IPS DF 4.7 (cell line): Measurements from ENCODE around the gene CIB4.

Experiments used
- DNase-seq: peaks from one replicate; pipeline ENCODE4 v3.0.0-alpha.2; 2013; ENCODE audit warnings: low spot score; ENCODE audit errors: extremely low read depth

The CIB4 gene

GRCh38 chr2:26623541-26624495 lies 17.3 kb downstream of the CIB4 start:
- no peak for DNase-seq

- DNase-seq, result no peak
Observed at GRCh38 chr2:26621469-26622199, 19.5 kb downstream of the CIB4 start.

GRCh38 chr2:26620031-26620605 lies 21.0 kb downstream of the CIB4 start:
- DNase-seq, result no peak

- DNase-seq, result no peak
Observed at GRCh38 chr2:26619521-26619951, 21.6 kb downstream of the CIB4 start.

GRCh38 chr2:26619096-26619495 lies 22.1 kb downstream of the CIB4 start:
- DNase-seq, result no peak

- no peak for DNase-seq
Observed at GRCh38 chr2:26618611-26619010, 22.6 kb downstream of the CIB4 start.

GRCh38 chr2:26617588-26618083 lies 23.5 kb downstream of the CIB4 start:
- no peak for DNase-seq

- no peak for DNase-seq
Observed at GRCh38 chr2:26616706-26617587, 24.2 kb downstream of the CIB4 start.

GRCh38 chr2:26615860-26616705 lies 25.1 kb downstream of the CIB4 start:
- no peak for DNase-seq

GRCh38 chr2:26615336-26615859 lies 25.8 kb downstream of the CIB4 start:
- no peak for DNase-seq

- DNase-seq, result no peak
Observed at GRCh38 chr2:26614216-26615138, 26.7 kb downstream of the CIB4 start.

- no peak for DNase-seq
Observed at GRCh38 chr2:26613241-26614215, 27.6 kb downstream of the CIB4 start.

GRCh38 chr2:26612522-26613240 lies 28.5 kb downstream of the CIB4 start:
- no peak for DNase-seq

GRCh38 chr2:26612034-26612433 lies 29.1 kb downstream of the CIB4 start:
- DNase-seq, result no peak

GRCh38 chr2:26610504-26611335 lies 30.4 kb downstream of the CIB4 start:
- no peak for DNase-seq

GRCh38 chr2:26609839-26610277 lies 31.3 kb downstream of the CIB4 start:
- no peak for DNase-seq
